VCaP (cell line): ENCODE measurements around the gene FRMPD3.

Experiments used
- H3K27ac ChIP-seq: fragments of 450-650 bp; 2 replicates; pipeline ENCODE4 v1.5.1; 2017
- TF ChIP-seq, protein P1 (sequence below): fragments of 450-650 bp; conservative IDR thresholded peaks from 2 replicates; pipeline ENCODE4 v1.5.1; 2017; ENCODE audit warnings: mild to moderate bottlenecking, moderate library complexity

Gene FRMPD3

DNA sequence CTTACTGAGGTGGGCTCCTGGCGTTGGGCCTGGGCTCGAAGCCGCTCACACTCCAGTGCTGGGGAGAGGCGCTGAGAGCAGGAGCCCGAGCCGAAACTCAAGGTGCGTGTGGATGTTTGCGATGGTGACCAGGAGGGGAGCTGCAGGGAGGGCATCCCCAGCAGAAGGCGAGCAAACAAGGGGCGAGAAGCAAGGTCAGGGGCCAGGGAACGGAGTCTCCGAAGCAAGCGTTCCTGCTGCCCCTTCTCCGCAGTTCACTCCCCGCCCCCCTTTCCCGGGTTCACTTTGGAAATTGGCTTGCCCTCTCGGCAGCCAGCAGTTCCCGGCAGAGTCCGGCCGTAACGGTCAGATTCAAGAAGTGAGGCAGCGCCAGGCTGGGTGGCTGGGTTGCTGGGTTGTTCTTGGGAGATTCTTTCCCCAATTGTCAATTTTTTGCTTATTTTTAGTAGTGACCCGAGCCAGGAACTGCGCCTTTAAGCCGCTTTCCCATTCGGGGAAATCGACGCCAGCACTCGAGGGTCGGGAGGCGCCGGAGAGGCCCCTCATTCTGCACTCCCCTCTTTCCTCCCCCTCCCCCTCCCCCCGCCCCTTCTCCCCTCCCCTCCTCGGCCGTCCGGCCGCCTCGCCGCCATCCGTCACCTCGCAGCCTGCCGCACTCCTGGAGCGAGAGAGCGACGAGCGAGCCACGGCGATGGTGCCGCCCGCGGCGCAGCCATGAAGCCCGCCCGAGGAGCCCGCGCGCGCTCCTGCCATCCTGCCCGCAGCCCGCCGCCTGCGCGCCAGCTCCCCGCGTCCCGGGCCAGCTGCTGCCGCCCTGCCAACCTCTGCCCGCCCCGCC lies at the start of gene FRMPD3:
Gene FRMPD3, plus strand, starts transcription at position 655 of the 838 bp plus-strand sequence. CDS start 76,937 bp downstream, outside the sequence.
- H3K27ac ChIP-seq, result no peak within 1 kb of the TSS
- TF ChIP-seq, protein P1, sequence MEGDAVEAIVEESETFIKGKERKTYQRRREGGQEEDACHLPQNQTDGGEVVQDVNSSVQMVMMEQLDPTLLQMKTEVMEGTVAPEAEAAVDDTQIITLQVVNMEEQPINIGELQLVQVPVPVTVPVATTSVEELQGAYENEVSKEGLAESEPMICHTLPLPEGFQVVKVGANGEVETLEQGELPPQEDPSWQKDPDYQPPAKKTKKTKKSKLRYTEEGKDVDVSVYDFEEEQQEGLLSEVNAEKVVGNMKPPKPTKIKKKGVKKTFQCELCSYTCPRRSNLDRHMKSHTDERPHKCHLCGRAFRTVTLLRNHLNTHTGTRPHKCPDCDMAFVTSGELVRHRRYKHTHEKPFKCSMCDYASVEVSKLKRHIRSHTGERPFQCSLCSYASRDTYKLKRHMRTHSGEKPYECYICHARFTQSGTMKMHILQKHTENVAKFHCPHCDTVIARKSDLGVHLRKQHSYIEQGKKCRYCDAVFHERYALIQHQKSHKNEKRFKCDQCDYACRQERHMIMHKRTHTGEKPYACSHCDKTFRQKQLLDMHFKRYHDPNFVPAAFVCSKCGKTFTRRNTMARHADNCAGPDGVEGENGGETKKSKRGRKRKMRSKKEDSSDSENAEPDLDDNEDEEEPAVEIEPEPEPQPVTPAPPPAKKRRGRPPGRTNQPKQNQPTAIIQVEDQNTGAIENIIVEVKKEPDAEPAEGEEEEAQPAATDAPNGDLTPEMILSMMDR, result peak; percentile 30

DNA sequence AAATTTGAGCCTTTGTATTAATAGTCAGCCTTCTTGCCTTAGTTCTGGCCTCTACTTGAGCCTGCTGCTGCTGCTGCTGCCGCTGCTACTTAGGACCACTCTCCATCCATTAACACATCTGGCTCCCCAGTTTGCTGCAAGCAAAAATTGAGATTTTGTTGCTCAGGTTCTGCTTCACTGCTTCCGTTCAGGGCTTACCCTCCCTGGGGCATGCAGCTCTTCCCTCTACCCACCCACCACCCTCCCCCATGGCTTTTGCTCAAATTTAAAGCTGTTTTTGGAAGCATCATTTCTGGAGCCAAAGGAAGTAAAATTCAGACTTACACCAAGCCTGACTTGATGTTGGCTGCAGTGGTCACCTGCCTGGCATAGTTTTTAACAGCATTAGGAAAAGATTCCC lies 28.9 kb upstream of the FRMPD3 start:
- no peak overlapping the region for H3K27ac ChIP-seq
- TF ChIP-seq, protein P1, result no peak

DNA sequence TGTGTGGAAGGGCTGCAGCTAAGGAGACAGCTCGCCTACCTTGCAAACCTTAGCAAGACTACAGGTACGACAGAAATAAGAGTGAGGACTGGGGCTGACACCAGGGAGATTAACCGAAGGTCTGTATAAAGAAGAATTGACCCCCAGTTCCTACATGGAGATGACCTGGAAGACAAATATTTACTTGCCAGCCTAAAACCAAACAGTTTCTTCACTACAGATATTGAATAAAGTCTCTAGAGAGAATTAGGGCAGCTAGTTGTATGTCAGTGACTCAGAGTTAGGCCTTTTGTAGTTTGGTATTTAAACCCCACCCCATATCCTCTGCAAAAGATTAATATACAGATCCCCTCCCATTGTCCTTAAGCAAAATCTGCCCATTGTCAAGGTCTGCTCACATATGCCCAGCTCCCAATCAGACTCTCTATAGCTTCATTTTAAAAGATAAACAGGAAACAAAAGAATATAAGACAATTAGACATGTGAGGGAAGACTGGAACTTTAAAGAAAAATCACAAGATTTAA lies 28.1 kb upstream of the FRMPD3 start:
- no peak overlapping the region for H3K27ac ChIP-seq
- TF ChIP-seq, protein P1, result no peak

DNA sequence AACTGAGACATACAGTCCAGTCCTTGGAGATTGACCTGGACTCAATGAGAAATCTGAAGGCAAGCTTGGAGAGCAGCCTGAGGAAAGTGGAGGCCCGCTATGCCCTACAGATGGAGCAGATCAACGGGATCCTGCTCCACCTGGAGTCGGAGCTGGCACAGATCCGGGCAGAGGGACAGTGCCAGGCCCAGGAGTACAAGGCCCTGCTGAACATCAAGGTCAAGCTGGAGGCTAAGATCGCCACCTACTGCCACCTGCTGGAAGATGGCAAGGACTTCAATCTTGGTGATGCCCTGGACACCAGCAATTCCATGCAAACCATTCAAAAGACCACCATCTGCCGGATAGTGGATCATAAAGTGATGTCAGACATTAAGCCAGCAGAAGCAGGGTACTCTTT lies 20.4 kb upstream of the FRMPD3 start:
- TF ChIP-seq, protein P1, result peak; percentile 26; the same call in 1 of the 2 replicates
- H3K27ac ChIP-seq, result no peak overlapping the region

DNA sequence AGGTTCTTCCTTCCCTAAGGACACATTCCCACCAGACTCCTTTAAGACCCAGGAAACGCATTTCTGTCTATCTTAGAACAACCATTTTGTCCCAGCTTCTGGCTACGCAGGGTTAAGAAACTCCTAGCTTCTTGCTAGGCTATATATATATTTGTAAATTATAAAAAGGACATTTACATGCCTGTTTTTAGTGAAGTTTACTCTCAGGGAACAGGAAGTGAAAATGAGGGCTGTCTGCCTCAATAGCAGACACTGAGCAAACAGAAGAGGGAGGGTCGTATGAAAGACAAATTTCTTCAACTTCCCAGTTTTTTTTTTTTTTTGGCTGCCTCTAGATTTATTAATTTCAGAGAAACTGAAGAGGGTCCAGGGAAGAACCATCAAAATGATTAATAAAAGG lies 9.3 kb upstream of the FRMPD3 start:
- TF ChIP-seq, protein P1, result no peak
- H3K27ac ChIP-seq, result no peak overlapping the region

DNA sequence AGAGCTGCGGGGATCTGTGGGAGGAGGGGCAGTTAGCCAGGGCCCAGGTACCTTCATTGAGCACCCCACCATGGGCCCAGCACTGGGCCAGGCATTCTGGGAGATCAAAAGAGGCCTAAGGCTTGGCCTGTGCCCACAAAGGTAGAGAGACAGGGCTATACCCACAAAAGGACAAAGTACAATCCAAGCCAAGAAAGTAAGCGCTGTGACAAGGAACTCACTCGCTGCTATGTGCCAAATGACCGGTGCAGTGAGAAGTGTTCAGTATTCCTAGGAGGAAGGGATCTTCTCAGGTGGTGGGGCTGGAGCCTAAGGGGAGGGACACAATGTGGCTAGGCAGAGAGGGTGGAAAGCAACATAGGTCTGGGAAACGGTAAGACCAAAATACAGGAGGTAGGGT lies 8.8 kb upstream of the FRMPD3 start:
- TF ChIP-seq, protein P1, result no peak
- H3K27ac ChIP-seq, result no peak overlapping the region

DNA sequence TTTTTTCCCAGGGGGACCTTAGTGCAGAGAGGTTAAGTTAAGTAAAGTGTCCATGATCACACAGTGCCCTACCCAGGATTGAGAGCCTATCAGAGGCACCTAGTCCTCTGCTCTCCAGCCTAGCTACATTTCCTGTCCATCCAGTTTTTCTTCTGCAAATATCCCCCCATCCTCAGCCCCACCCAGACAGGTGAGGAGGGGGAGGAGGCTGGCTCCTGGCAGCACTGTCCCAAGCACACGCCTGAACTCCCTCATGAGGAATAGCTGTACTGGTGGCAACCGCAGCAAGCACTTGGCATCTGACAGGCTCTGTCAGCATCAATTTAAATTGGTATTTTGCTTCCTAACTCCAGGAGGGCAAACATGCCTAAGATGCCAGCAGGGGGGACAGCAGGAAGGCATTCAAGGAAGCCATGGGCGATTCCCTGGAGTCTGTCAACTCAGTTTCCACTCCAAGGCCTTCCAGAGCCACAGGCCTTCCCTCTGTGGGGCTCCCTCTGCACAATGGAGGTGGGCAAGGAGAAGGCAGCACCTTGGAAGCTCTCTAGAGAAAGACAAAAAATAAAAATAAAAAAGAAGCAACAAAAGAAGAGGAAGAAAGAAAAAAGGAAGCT lies 6.4 kb upstream of the FRMPD3 start:
- TF ChIP-seq, protein P1, result no peak
- peak overlapping the region; percentile 49 for H3K27ac ChIP-seq
